ENCODE results near the gene SLC25A21.

The SLC25A21 gene

GRCh38 chr14:36939265-36939664 lies 233.1 kb downstream of the SLC25A21 start:
- ChIA-PET CTCF (interaction anchor here (0.6 to 1.3 kb wide), 2 partner anchors 292 to 386 kb away, joined by 3 to 4 read pairs; no protein-coding TSS in a partner anchor), POLR2A (no interaction called here)
- H3K4me3 ChIP-seq (ENCODE audit: low read depth, low read length), result no peak overlapping the region
- no peak for TF ChIP-seq CTCF (IDR thresholded peaks at IDR 0.05; ENCODE audit: insufficient read depth, low read length, missing control alignments)
- DNase-seq (ENCODE audit: low read depth, low spot score), result no peak

DNA sequence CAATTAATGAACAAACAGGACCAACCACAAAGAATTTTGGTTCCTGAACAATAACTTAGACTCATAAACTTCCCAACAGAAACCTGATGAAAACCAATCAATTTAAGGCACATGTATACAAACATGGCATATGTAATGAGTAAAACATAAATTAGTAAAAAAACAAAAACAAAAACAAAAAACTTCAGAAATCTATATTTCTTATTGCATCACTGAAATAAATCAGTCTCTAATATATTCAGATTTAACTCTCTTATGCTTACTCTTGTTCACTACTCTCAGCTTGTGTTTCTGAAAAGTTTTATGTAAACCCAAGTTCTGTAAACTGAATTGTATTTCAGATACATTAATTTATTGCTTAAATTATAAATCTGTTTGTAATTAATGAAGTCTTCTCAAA lies 233.7 kb downstream of the SLC25A21 start:
- TF ChIP-seq CTCF (IDR thresholded peaks at IDR 0.05; ENCODE audit: insufficient read depth, low read length, missing control alignments), result no peak
- ChIA-PET POLR2A (no interaction called here), CTCF (interaction anchor here (0.6 to 1.3 kb wide), 2 partner anchors 291 to 386 kb away, joined by 3 to 4 read pairs; no protein-coding TSS in a partner anchor)
- H3K4me3 ChIP-seq (ENCODE audit: low read depth, low read length), result no peak overlapping the region
- DNase-seq (ENCODE audit: low read depth, low spot score), result no peak

GRCh38 chr14:36935976-36936678 lies 236.3 kb downstream of the SLC25A21 start:
- DNase-seq (ENCODE audit: low read depth, low spot score), result no peak
- ChIA-PET POLR2A (no interaction called here), CTCF (interaction anchor here (0.9 to 1.8 kb wide), 4 partner anchors 8 to 214 kb away, joined by 4 to 6 read pairs (median 5); no protein-coding TSS in a partner anchor)
- H3K4me3 ChIP-seq (ENCODE audit: low read depth, low read length), result no peak overlapping the region
- no peak for TF ChIP-seq CTCF (IDR thresholded peaks at IDR 0.05; ENCODE audit: insufficient read depth, low read length, missing control alignments)

GRCh38 chr14:36934304-36934703 lies 238.1 kb downstream of the SLC25A21 start:
- no peak for DNase-seq (ENCODE audit: low read depth, low spot score)
- TF ChIP-seq CTCF (IDR thresholded peaks at IDR 0.05; ENCODE audit: insufficient read depth, low read length, missing control alignments), result no peak
- ChIA-PET POLR2A (no interaction called here), CTCF (interaction anchor here (0.7 to 2.7 kb wide), 2 partner anchors 8 to 286 kb away, joined by 3 to 19 read pairs; no protein-coding TSS in a partner anchor)
- H3K4me3 ChIP-seq (ENCODE audit: low read depth, low read length), result no peak overlapping the region

- H3K4me3 ChIP-seq (ENCODE audit: low read depth, low read length), result no peak overlapping the region
- ChIA-PET POLR2A (no interaction called here), CTCF (interaction anchor here (2.6 to 2.7 kb wide), 2 partner anchors 10 to 11 kb away, joined by 13 to 19 read pairs; no protein-coding TSS in a partner anchor)
- no peak for TF ChIP-seq CTCF (IDR thresholded peaks at IDR 0.05; ENCODE audit: insufficient read depth, low read length, missing control alignments)
- no peak for DNase-seq (ENCODE audit: low read depth, low spot score)
Observed at GRCh38 chr14:36931791-36932190, 240.6 kb downstream of the SLC25A21 start.

DNA sequence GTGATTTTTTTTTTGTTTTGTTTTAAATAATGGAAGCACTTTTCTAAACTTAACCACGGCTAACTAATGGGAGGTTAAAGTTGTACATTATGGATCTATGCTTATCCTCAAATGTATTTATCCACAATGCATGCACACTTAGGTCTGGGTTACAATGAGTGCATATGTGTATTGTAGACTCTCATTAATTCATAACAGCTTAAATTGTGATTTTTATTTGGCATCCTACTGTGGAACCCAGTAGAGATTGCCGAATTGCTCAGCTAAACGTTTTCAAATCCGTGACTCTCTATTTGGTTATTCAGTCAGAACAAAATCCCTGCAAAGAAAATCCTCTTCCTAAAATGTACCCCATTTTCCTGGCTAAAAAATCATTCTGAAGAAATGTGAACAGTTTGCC lies 244.0 kb downstream of the SLC25A21 start:
- CTCF ChIA-PET, result no interaction called here

More for the DNA sequence above, 244.0 kb downstream of the SLC25A21 start:
- no peak for TF ChIP-seq CTCF (IDR thresholded peaks at IDR 0.05; ENCODE audit: insufficient read depth, low read length, missing control alignments)
- POLR2A ChIA-PET, result no interaction called here
- no peak overlapping the region for H3K4me3 ChIP-seq (ENCODE audit: low read depth, low read length)
- DNase-seq (ENCODE audit: low read depth, low spot score), result no peak
